SW480 (cell line): ENCODE data around the gene TSFM.

ENCODE experiments used
- DNase-seq: peaks from one replicate; pipeline ENCODE4 v3.0.0-alpha.2; 2016; ENCODE audit warnings: low spot score

The TSFM gene

DNA sequence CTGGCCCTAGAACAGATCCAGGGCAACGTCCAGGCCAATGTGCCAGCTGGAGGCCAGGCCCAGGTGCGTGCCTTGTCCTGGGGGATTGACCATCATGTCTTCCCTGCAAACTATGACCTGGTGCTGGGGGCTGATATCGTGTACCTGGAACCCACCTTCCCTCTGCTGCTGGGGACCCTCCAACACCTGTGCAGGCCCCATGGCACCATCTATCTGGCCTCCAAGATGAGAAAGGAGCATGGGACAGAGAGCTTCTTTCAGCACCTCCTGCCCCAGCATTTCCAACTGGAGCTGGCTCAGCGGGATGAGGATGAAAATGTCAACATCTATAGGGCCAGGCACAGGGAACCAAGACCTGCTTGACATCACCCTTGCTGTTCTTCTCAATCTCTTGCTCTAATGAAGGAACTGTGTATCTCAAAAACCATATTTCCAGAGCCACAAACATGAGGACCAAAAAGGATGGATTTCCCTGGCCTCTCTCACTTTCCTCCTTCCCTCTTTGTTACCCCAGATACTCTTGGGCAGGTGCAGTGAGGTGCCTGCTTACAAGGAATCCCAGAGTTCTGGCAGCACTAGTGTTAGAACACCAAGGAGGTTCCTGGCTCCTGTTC is 2.2 kb upstream of the TSFM start:
- DNase-seq: no peak

DNA sequence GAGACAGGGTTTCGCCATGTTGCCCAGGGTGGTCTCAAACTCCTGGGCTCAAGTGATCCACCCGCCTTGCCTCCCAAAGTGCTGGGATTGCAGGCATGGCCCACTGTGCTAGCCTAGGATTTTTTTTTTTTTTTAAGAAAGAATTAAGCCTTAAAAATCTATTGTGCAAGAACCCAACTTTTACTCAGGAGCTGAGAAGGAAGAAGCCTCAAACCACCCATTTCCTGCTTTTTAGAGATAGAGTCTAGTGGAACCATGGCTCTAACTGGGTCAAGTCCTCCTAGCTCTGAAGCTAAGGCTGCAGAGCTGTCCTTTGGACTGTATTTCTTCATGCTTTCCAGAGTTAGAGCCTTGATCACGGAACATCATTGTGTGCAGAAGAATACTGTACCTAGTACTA is 1.3 kb upstream of the TSFM start:
- DNase-seq: no peak

DNA sequence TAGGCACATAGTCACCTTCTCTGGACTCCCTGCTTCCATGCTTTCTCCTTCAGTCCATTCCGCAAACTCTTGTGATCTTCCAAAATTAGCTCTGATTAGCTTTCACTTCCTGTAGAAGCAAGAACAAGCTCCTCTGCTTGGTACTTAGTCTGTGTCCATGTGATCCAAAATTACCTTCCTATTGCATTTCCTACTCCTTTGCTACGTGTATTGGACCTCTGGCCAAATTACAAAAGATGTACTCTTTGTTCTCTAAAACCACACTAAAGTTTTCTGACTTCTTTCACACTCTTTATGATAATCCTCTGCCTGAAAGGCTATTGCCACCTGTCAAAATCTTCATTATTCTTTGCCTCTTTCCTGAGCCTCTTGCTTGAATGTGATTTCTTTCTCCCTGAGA is 786 bp upstream of the TSFM start:
- no peak for DNase-seq

DNA sequence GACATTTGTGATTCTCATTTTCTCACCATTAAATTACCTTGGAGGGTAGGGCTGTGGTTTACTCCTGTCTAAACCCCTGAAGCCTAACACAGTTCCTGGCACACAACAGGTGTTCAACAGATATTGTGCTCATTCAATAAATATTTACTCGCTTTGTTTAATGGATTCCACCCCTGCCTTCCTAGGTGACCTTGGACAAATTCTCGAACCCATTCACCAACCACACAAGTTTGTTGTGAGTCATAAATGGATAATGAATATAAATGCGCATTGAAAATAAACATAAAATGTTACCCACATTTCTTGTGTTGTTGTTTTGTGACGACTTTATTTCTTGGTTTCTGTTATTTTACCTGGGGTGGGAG is 362 bp upstream of the TSFM start:
- no peak for DNase-seq

DNA sequence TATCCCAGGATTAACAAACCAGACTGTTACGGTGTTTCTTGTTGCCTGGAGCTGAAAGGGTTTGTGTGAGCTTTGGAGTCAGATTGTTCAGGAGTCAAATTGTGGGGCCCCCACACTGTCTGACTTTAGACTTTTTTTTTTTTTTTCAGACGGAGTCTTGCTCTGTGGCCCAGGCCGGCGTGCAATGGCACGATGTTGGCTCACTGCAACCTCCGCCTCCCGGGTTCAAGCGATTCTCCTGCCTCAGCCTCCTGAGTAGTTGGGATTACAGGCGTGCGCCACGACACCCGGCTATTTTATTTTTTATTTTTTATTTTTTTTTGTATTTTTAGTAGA is 847 bp downstream of the TSFM start:
- no peak for DNase-seq

DNA sequence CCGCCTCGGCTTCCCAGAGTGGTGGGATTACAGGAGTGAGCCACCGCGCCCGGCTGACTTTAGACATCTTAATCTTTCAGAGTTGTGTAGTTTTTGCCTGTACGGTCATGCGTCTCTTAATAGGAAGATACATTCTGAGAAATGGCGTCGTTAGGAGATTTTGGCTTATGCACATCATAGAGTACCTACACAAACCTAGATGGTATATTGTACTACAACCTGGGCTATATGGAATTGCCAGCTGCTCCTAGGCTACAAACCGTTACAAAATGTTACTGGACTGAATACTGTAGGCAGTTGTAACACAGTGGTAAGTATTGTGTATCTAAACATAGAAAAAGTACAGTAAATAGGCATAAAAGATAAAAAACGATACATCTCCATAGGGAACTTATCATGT is 1.3 kb downstream of the TSFM start:
- no peak for DNase-seq

DNA sequence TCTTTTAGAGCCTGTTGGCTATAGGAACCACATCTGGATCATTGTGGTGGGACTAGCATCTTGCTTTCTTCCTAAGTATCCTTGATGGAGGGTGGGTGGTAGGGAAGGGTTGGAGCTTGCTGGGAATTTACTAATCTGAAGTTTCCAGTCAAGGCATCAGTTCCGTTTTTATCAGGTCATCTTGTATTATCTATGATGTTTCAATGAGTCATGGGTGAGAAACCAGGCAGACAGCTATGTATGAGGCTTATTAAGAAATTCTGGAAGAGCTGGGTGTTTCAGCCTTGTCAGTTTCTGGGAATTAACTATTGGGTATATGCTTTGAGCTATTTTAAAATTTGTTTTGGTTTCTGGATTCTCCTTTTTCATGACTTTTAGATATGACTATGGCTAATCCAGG is 11.3 kb downstream of the TSFM start:
- no peak for DNase-seq

DNA sequence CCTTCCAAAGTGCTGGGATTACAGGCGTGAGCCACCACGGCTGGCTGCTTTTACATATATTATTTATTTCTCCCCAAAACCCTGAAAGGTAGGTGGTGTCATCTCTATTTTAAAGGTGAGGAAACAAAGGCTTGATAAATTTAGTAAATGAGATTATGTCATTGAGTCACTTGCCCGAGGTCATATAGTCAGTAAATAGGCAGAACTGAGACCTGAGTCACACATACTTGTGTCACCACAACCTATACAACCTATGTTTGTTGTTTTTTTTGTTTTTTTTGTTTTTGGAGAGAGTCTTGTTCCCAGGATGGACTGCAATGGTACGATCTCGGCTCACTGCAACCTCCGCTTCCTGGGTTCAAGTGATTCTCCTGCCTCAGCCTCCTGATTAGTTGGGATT is 12.8 kb downstream of the TSFM start:
- no peak for DNase-seq

DNA sequence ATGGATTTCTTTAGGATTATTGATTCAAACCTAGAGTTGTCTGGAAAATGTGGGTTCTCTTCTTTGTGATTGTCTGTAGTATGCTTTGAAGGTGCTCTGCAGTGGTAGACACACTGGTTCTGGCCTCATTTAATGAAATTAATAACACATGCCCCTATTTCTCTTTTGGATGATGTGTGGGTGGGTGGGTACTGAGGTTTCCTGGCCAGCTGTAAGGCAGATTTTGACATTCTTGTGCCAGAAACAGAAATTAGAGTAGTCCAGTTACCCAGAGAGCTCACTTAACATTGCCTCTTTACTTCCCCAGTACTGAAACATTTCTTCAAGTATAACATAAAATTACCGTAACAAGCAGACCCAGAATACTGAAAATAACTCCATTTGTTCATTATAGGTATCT is 14.4 kb downstream of the TSFM start:
- DNase-seq: no peak

DNA sequence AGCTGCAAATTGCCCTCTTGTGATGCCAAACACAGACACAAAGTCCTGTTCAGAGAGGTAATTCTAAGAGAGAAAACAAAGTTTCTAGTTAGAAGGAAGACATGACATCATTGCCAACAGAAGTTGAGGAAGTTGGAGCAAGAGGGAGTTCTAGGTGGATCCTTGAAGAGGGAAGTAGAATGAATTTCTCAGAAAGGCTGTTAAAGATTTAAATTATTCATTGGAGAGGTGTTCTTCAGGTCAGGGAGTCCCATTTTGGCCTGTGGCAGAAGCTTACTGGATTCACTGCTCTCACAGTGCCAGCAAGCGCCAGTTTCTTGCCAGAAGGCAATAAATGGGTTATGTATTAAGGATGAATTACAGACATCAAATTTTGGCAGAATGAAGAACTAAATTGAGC is 15.3 kb downstream of the TSFM start:
- no peak for DNase-seq

DNA sequence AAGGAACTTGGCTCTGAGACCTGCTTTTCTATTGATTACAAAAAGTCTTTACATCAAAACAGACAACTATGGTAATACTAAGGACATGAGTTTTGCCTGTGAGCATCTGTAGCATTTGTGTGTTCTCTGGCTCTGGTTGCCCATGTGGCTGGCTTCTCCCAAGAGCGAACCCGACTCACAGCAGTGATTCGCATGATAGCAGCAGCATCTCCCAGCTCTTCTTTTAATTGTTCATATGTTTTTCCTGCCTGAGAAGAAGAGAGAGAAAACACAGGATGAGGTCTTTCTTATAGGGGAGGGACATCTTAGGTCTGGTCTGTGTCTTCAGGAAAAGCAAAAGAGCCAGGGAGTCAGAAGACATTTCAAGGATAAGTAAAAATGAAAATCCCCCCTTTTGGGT is 18.4 kb downstream of the TSFM start:
- DNase-seq: no peak

DNA sequence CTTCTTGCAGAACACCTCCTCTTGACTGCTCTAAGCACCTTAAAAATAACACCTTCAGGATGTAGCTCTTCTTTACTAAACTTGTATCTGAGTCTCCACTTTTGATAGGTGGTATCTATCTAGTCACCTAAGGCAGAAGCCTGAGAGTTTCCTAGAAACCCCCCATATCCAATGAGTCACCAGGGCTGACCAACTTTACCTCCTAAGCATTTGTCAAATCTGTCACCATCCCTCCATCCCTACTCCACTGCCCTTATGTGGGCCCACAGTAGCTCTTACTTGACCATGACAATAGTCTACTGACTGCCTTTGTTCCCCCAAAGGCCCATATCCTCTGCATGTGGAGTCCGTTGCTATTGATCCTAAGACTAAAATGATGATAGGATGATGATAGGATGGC is 20.0 kb downstream of the TSFM start:
- DNase-seq: no peak

DNA sequence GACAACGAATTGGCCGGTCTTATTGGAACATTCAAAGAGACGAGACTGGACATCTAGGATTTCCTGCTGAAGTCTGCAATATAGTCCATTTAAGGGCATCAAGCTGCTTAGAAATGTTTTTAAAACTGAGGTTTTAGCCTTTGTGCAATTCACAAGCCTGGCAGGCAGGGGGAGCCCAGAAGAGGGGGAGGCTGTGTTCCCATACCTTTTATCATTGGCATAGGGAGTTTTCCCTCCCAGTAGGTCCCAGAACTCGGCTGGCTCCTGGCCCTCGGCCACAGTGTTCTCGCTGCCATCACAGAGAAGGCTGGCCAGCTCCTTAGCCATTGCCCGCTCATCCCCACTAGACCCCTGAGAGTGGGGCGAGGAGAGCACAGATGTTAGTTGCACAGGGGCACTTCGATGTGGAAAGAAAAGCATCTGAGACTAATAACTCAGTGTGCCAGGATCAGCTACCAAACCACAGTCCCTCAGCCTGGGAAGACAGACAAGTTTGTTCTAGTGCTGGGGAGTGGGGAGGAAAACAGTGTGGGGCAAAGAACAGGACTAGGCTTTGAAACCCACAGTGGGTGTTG is 20.8 kb downstream of the TSFM start:
- DNase-seq: peak; percentile 35

DNA sequence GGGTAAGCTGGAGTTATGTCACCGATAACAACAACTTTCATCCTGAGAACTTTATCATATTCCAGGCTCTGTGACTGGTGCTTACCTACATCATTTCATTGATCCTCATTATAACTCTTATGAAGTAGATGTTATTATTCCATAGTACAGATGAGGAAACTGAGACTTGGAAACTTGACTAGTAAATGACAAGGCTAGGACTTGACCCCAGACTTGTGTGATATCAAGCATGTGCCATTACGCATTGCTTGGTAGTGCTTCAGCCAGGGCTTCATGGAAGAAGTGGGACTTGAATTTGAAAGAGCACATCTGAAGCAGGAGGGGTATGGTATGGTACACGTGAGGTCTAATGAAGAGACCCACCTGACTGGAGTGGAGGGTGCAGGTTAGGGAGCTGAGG is 24.1 kb downstream of the TSFM start:
- DNase-seq: no peak

DNA sequence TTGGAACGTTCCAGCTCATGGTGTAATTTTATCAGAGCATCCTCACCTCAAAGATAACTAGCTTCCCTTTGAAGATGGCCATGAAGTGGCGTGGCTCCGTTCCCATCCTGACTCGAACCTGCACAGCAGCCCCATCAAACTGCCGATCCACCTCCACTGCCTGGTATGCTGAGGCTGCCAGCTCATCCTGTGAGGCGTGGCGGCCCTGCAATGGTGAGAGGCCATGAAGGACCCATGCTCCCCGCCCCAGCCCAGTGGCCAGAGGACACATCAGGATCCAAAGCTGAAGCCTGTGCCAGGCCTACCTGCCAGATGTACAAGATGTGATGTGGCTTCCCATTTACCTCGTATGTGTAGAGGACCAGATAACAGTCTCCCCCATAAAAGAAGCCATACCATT is 24.7 kb downstream of the TSFM start:
- DNase-seq: no peak

DNA sequence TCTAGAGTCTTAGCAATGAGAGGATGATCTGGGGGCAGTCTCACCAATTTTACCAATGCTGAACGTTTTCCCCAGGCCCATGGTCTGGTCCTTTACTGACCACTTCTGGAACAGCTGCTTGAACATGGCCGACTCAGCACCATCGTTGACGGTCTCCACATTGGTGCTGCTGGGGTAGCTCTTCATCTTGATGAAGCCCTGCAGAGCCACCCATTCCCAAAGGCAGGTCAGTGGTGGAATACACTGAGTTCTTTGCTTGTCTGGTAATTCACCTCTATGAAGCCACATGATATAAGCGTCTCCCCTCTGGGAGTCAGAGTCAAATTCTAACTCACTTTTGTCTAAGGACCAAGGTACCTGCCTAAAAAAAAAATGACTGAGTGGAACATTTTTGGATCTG is 25.8 kb downstream of the TSFM start:
- no peak for DNase-seq

DNA sequence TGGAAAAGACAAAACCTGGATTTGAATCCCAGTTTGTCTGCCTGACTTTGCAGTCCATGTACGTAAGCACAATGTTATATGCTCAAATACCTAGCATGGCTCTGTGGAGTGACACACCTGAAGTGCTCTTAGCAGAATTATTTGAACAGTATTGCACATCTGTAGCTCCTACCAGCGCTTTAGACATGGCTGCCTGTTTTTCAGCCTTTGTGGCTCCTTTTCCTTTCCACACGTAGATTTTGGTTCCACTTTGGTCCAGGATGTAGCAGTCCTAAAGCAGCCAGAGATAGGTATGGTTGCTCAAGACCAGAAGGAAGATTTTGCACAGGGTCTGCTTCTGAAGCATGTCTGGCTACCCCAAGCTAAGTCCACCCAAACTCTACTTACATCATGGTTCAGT is 26.8 kb downstream of the TSFM start:
- no peak for DNase-seq

DNA sequence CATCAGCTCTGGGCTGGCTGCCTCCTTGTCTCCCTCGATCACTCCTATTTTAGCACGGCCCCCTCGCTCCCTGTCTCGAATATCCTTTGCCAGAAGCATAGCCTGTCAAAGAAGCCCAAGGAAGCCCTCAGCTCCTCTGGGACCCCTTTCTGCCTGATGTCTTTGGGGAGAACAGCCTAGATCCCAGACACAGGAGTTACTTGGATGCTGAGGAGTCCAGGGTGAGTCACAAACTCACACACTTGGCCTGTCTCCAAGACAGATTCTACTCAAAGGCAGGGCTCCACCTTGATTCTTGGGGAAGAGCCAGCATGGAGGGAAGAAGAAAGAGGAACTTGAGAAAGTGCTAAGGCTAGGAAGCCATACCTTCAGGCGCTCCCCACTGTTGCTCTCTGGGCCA is 27.9 kb downstream of the TSFM start:
- DNase-seq: no peak

DNA sequence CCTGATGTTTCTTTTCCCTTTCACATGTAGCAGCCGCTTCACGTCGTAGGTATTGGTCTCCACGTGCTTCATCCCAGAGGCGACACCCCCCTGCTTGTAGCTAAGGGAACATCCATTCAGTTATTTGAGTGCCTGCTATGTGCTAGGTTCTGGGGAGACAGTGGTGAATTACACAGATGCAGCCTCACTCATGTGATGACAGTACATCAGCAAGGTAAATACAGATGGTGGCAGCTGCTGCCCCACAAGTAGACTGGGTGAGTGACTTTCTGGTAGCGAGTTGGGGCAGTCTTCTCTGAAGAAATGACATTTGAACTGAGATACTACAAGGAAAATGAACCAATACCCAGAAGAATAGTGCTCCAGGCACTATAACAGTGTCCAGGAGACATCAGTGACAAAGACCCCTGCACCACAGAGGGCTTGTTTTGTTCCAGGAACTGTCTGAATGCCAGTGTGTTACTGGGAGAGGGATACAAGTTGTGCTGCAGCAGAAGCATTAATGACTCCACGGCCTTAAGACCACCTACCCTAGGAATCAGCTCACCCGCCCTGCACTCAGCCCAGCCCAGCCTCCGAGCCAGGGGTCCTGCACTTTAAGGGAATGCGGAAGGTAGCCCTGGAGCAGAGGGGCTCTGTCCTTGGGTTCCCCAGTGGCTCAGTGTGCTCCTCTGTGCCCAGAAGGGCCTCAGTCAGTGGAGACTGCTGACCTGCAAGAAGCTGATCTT is 28.6 kb downstream of the TSFM start:
- no peak for DNase-seq

DNA sequence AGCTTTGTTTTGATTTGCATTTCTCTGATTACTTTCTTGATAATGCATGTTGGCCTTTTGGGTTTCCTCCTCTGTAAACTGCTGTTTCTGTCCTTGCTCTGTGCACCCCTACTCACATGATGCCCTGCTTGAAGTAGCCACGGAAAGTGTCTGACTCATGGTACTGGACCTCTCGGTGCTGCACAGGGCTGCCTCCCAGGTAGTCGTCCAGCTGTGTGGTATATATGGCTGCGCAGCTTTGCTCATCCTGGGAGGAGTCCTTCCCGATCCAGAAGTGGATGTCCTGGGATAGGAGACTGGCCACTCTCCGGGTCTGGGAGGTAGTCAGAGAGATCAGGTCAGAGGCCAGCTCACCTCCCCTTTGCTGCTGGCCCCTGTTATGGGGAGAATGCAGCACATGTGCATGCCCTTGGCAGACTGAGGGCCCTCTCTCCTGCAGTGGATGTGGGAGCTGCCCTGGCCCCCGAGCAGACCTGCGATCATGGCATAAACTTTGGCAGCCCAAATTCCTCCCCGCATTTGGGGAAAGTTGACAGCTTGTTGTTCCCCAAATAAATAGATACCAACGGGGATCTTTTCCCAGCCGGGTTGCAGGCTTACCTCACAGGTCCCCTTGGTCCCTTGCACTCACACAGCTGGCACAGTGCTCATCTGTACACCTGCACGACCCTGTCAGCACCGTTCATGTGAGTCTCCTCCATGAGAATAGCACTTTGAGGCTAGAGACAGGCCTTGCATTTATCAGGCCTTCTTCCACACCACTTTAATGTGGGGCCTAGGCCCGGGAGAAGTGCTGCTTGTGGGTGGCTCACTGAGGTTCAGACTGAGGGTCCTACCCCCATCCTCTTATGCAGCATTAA is 30.8 kb downstream of the TSFM start:
- DNase-seq: no peak

DNA sequence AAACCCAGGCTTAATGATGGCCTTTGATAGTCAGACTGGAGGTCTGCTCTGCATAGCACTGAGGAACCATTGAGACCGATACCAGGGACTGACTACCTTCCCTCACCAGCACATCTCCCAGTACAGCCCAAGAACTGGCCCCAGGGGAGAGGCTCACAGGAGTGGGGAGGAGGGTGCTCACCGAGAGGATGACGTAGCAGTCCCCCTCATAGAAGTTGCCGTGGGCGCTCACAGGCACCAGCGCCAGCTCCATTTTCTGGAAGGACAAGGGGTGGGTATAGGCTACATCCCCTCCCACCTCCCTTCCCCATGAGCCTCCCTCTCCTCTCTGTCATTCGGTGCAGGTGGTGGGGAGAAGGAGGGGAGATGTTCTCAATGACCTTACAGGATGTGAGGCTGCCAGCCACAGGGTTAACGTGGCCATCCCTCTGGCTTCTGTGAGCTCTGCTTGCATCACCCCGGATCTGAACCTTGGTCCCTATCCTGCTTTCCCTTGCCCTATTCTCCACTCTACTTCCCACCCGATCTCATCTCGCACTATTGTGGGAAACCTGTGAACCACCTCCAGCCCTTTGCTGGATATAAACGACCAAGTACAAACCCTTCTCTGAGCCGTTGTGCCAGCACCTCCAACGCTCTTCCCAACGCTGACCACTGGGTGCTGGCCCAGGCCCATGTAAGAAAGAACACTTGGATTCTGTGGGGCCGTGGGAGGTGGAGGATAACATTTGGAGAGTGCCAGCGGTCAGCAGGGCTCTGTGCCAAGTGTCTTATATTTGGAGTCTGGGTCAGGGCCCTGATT is 31.6 kb downstream of the TSFM start:
- no peak for DNase-seq
